ENCODE data around the gene TMEM187.
"Not testable (repeated sequence)": the region's sequence is repeated elsewhere in the genome, so short reads cannot be mapped to it uniquely, and the experiment has no call there.

The TMEM187 gene

DNA sequence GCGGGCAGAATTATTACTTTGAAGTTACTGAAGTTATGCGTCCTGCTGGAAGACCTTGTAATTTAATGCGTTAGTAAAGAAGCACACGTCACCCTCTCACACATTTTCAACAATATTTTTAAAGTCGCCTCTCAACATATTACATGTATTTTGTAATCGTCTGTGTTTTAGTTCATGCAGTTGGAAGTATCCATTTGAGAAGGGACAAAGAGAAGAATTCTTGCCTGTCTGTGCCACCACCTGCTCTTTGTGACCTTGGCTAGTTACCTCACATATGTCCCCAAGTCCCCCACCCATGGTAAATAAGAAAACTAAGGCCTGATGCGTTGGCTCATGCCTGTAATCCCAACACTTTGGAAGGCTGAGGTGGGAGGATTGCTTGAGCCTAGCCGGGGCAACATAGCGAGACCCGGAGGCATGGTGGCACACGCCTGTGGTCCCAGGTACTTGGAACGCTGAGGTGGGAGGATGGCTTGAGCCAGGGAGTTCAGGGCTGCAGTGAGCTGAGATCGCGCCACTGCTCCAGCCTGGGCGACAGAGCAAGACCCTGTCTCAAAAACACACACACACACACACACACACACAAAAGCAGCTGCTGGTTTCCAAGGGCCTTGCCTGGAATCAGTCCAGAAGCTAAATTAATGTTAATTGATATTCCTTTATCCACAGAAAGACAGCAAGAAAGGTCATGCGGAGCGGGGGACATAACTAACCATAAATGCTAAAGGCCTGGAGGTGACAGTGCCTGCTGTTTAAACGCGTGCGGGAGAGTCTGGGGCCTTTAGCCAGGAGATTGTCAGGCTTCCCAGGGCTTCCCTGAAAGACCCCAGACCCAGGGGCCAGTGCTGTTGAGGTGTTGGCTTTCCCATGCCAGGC lies 811 bp downstream of the TMEM187 start:
- DNase-seq = no peak

DNA sequence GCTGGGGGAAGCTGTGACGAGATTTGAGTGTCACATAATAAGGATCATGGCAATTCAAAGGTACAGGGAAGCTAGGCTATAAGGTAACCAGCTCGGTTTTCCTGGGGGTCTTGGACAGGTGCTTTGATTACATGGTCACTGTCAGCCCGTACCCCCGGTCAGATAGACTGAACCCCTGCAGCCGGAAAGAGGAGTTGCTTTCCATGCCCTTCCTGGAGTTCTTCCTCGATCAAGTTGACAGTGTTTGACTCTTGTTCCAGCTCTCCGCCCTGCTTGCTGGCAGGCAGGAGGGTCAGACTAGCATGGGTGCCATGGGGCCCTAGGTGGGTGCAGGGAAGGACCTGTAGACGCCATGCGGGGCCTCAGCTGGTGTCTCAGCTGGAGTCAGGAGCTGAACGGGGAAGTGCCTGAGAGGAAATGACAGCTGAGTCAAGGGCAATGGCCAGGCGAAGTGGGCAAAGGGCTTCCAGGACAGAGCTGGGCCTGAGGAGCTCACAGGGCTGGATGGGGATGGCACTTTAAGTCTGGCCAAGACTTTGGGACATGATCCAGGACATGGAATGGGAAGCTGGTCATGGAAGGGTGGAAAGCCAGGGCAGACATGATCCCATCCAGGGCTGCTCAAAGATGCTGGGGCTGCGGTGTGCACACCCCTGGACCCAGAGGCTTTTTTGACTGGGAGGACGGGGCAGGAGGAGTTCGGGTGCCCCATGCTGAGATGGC lies 1.6 kb downstream of the TMEM187 start:
- no peak for DNase-seq

GRCh38 chrX:153974726-153975286 lies 2.3 kb downstream of the TMEM187 start:
- no peak for DNase-seq

DNA sequence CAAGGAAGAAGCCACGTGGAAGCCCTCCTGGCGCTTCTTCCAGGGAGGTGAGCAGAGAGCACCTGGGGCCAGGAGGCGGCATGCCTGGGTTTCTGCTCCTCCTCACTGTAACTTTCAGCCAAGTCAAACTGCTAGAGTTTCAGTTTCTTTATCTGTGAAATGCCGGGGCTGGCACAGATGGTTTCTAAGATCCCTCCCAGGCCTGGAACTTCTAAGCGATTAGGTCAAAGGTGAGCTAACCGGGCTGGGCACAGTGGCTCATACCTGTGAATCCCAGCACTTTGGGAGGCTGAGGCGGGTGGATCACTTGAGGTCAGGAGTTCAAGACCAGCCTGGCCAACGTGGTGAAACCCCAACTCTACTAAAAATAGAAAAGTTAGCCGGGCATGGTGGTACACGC lies 7.8 kb downstream of the TMEM187 start:
- not testable (repeated sequence) for DNase-seq

GRCh38 chrX:153981231-153981630 lies 8.7 kb downstream of the TMEM187 start:
- no peak for DNase-seq

GRCh38 chrX:153981771-153982533 lies 9.4 kb downstream of the TMEM187 start:
- DNase-seq = peak; percentile 68

DNA sequence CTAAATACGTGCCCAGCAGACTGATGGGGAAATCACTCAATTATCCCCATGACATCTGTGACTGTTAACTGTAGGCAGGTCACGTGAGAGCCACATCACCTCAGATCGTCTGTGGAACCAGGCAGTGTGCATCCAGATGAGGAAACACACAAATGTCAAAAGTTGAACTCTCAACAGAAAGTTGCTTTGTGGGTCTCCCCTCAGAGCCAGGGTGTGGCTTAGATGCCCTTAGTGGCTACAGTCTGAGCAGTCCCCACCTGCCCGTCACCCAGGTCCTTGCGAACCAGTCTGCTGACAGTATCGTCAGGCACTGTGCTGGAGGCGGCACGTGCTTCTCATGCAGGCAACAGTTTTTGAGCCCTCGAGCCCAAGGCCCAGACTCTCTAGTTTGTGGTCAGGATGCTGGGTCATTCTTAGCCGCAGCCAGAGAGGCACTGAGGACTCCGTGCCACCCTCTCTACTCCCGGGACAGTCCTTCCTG lies 10.8 kb downstream of the TMEM187 start:
- no peak for DNase-seq

DNA sequence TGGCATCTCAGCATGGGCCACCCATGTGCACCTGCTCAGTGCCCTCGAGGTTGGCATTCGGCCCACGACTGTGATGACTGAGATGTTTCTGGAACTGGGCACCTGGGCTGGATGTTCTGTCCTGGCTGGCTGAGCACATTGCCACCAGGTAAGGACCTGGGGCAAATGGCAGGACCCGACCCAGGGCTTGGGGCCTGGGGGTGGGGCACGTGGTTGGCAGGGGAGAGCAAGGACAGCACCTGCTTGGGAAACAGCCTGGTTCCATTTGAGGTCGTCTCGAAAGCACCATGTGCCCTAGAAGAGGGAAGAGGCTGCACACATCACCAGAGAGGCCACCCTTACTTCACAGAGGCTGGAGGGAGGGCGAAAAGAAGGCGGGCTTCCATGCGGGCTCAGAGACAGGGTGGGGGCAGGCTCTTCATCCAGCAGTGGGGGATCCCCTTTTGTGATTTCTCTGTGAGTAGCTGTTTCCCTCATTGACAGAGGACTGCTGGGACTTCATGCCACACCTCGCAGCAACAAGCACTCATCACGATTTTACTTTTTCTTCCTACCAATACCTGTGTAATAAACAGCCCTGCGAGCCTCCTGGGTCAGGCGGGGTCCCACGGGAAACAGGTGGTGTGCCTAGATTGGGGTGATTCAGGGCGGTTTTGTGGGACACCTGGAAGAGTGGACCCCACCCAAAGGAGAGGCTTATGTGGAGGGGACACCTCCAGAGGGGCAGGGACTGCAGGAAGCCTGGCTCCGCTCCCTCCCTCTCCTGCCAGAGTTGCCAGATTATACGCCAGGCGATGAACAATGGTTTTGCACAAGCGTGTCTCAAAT lies 12.0 kb downstream of the TMEM187 start:
- DNase-seq = peak; percentile 40

GRCh38 chrX:153988493-153988892 lies 15.9 kb downstream of the TMEM187 start:
- DNase-seq = no peak

DNA sequence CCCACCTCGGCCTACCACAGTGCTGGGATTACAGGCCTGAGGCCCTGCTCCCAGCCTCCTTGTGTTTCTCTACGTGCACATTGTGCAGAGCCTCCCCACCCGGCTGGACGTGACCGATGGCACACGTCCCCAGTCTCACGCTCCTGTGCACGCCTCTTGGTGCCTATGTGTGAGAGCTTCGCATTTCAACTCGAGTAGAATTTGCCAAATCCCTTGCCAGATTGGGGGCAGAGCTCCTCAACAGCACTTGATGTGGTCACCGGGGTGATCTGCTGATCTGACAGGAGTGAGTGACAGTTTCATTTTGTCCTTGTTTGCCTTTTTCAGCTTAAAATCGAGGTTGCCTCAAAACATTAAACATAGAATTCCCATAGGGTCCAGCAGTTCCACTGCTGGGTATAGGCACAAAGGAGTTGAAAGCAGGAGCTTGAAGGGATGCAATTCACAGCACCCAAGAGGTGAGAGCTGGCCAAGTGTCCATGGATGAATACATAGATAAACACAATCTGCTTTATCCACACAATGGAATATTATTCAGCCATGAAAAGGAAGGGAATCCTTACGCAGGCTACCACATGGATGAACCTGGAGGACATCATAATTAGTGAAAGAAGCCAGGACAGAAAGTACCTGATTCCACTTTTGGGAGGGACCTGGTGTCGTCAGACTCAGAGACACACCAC lies 17.6 kb downstream of the TMEM187 start:
- no peak for DNase-seq

DNA sequence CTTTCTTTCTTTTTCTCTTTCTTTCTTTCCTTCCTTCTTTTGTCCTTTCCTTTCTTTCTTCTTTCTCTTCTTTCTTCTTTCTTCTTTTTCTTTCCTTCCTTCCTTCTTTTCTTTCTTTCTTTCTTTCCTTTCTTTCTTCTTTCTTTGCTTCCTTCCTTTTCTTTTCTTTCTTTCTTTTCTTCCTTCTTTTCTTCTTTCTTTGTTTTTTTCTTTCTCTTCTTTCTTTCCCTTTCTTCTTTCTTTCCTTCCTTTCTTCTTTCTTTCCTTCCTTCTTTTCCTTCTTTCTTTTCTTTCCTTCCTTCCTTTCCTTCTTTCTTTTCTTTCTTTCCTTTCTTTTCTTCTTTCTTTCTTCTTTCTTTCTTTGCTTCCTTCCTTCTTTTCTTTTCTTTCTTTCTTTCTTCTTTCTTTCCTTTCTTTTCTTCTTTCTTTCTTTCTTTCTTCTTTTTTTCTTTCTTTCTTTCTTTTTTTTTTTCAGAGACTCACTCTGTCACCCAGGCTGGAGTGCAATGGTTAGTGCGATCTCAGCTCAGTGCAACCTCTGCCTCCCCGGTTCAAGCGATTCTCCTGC lies 18.5 kb downstream of the TMEM187 start:
- no peak for DNase-seq

GRCh38 chrX:153992180-153992579 lies 19.6 kb downstream of the TMEM187 start:
- no peak for DNase-seq

DNA sequence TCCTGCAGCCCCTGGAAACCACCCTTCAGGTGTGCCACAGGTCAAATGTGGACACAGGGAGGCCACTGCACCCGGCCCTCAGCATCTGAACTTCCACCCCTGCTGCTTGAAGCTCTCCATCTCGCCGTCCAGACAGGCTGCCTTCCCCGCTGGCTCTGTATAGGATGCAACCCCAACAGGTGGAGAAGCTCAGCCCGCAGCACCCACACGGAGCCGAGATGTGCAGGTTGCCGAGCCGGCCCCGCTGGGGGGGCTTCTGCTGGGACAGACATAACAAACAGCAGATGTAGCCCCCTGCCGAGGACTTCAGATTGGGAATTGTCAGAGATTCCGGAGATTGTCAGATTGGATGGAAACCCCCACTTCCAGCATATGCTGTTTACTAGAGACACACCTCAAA lies 20.5 kb downstream of the TMEM187 start:
- DNase-seq = no peak

DNA sequence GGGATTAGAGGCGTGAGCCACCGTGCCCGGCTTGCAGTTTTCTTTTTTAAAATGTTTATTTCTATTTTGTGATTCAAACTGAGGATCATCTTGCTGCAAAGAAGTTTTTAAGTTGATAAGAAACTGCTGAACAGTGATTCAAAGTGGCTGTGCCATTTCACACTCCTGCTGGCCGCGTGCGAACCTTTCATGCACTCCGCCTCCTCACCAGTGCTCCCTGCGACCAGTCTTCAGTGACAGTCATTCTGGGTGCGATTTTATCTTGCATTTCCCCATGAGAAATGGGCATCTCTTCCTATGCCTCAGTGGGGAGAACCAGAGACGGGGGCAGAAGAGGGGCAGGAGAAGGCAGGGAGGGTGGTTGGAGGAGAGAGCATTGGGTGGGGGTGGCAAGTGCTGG lies 21.4 kb downstream of the TMEM187 start:
- DNase-seq = no peak

GRCh38 chrX:153994398-153994797 lies 21.8 kb downstream of the TMEM187 start:
- not testable (repeated sequence) for DNase-seq

- DNase-seq = no peak
These were observed 22.9 kb downstream of the TMEM187 start for GRCh38 chrX:153995504-153995903.

DNA sequence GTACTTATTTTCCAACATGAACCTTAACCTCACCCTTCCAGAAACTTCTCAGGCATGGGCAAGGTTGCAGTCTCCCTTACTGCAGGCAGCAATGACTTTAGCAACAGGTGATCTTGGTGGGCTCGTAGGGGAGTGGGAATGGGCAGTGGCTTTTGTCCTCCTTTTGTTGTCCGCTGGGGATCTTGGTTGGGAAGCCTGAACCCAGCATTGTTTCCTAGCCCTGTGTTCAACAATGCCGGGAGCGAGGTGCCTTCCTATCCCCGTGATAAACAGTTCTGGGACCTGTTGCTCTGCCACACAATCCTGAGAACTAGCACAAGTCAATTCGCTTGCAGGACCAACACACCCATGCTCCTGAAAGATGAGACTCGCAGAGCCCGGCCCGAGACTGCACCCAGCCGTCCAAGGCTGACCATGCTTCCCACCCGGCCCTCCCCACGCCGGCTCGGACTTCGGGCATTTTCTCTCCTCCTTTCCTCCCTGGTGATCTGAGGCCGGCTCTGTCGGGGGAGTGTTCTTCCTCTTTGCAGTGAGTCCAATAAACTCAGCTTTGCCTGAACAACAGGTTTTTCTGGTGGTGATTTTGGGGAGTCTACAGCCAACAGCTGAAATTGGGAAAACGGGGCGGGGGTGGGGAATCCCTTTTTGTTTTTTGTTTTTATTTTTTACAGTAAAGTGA lies 26.9 kb downstream of the TMEM187 start:
- no peak for DNase-seq

- no peak for DNase-seq
These were observed 27.5 kb downstream of the TMEM187 start for GRCh38 chrX:154000051-154000450.

- DNase-seq = peak; percentile 37
These were observed 29.7 kb downstream of the TMEM187 start for GRCh38 chrX:154002215-154002719.

DNA sequence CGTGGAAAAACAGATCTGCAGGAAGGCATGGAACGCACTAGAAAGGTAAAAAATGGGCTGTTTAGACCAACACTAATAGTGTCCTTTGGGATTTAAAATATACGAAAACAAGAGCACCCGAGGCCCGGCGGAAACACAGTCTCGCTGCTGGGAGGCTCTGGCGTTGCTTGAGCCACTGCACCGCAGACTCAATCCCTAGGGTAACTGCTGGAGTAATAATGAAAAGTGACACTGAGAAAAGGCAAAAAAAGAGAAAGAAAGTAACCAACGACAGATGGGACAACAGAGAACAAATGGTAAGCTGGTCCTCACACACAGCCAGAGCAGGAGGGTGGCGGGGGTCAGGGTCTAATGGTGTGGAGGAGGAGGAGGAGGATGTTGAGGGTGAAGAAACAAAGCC lies 31.8 kb downstream of the TMEM187 start:
- no peak for DNase-seq

Data from activated T-cell treated with anti-CD3 and anti-CD28 coated beads, Interleukin-2, amount 50 U/mL, for 1 hour (primary cell).